Subcutaneous abdominal adipose tissue (tissue), 5 donors: ENCODE measurements around the gene MSRB2.
"Not testable (repeated sequence)": the region's sequence is repeated elsewhere in the genome, so short reads cannot be mapped to it uniquely, and the experiment has no call there.

Source experiments
- H3K27ac ChIP-seq: one replicate; pipeline ENCODE4 v1.7.0; 2013; ENCODE audit warnings: low read depth, mild to moderate bottlenecking, inconsistent platforms, low read length, moderate library complexity
- H3K27me3 ChIP-seq, 5 donors: one replicate each; pipeline ENCODE4 v1.7.0; 2013; ENCODE audit warnings: low read length in 5 of 5, inconsistent platforms in 1 of 5; ENCODE audit not compliant: control insufficient read depth in 5 of 5, insufficient read depth in 4 of 5
- H3K36me3 ChIP-seq, 5 donors: one replicate each; pipeline ENCODE4 v1.7.0; 2013; ENCODE audit warnings: low read length in 5 of 5; ENCODE audit not compliant: control insufficient read depth in 5 of 5, insufficient read depth in 5 of 5
- H3K4me1 ChIP-seq, 5 donors: one replicate each; pipeline ENCODE4 v1.7.0; 2013; ENCODE audit warnings: low read length in 5 of 5, mild to moderate bottlenecking in 3 of 5, moderate library complexity in 1 of 5; ENCODE audit not compliant: control insufficient read depth in 5 of 5, insufficient read depth in 5 of 5
- H3K4me3 ChIP-seq, 5 donors: one replicate each; pipeline ENCODE4 v1.7.0; 2013; ENCODE audit warnings: low read length in 5 of 5, low read depth in 1 of 5
- H3K9ac ChIP-seq, 5 donors: one replicate each; pipeline ENCODE4 v1.7.0; 2013; ENCODE audit warnings: low read length in 5 of 5, mild to moderate bottlenecking in 4 of 5, moderate library complexity in 3 of 5
- H3K9me3 ChIP-seq, 5 donors: one replicate each; pipeline ENCODE4 v1.7.0; 2013; ENCODE audit warnings: low read length in 5 of 5; ENCODE audit not compliant: control insufficient read depth in 5 of 5
- donor health status: healthy.
- donor health status: healthy.
- donor health status: healthy.
- donor health status: healthy.
- donor health status: healthy.

The MSRB2 gene

GRCh38 chr10:23069019-23069815 lies 26.2 kb upstream of the MSRB2 start:
- no peaks in the 10 kb centered on the region for H3K9me3 ChIP-seq
- H3K27ac ChIP-seq = no peak overlapping the region
- H3K4me3 ChIP-seq = no peak overlapping the region
- H3K36me3 ChIP-seq = no peaks in the 10 kb centered on the region
- H3K9ac ChIP-seq = no peak overlapping the region
- no peaks in the 10 kb centered on the region for H3K27me3 ChIP-seq
- H3K4me1 ChIP-seq = peaks cover 6 to 17% (median 10%) of the 10 kb centered on the region in 5 donors

GRCh38 chr10:23070092-23070912 lies 25.1 kb upstream of the MSRB2 start:
- not testable (repeated sequence) for H3K4me3 ChIP-seq, H3K27ac ChIP-seq, H3K9ac ChIP-seq, H3K9me3 ChIP-seq, H3K27me3 ChIP-seq, H3K36me3 ChIP-seq
- peaks cover 6 to 14% (median 7%) of the 10 kb centered on the region in 5 donors for H3K4me1 ChIP-seq

- Histone ChIP-seq H3K27me3 (no peaks in the 10 kb centered on the region), H3K9ac (no peak overlapping the region)
Observed at GRCh38 chr10:23070913-23071218, 24.5 kb upstream of the MSRB2 start.

GRCh38 chr10:23072593-23072992 lies 22.8 kb upstream of the MSRB2 start:
- H3K9me3 ChIP-seq, H3K36me3 ChIP-seq, H3K4me3 ChIP-seq, H3K4me1 ChIP-seq, H3K27ac ChIP-seq, H3K9ac ChIP-seq, H3K27me3 ChIP-seq: not testable (repeated sequence)

More at GRCh38 chr10:23070913-23071218, 24.5 kb upstream of the MSRB2 start:
- Histone ChIP-seq H3K4me1 (peaks cover 1 to 9% (median 2%) of the 10 kb centered on the region in 5 donors), H3K4me3 (no peak overlapping the region), H3K27ac (no peak overlapping the region), H3K9me3 (no peaks in the 10 kb centered on the region), H3K36me3 (no peaks in the 10 kb centered on the region)

- Histone ChIP-seq H3K27ac (no peak overlapping the region), H3K4me1 (peaks cover 0 to 7% (median 0%) of the 10 kb centered on the region in 5 donors), H3K27me3 (peaks cover 0 to 5% (median 3%) of the 10 kb centered on the region in 5 donors), H3K4me3 (no peak overlapping the region), H3K9me3 (no peaks in the 10 kb centered on the region), H3K9ac (no peak overlapping the region), H3K36me3 (no peaks in the 10 kb centered on the region)
Observed at GRCh38 chr10:23073527-23073926, 21.9 kb upstream of the MSRB2 start.

GRCh38 chr10:23075672-23076071 lies 19.7 kb upstream of the MSRB2 start:
- Histone ChIP-seq H3K27me3 (peaks cover 0 to 11% (median 10%) of the 10 kb centered on the region in 5 donors), H3K4me3 (no peak overlapping the region), H3K9me3 (no peaks in the 10 kb centered on the region), H3K9ac (no peak overlapping the region), H3K36me3 (no peaks in the 10 kb centered on the region), H3K27ac (no peak overlapping the region), H3K4me1 (peaks cover 0 to 7% (median 0%) of the 10 kb centered on the region in 5 donors)

- H3K9ac ChIP-seq = no peak overlapping the region
- H3K27me3 ChIP-seq = peaks cover 0 to 12% (median 11%) of the 10 kb centered on the region in 5 donors
- H3K27ac ChIP-seq = no peak overlapping the region
- peaks cover 0 to under 1% (median 0%) of the 10 kb centered on the region in 5 donors for H3K4me1 ChIP-seq
- H3K4me3 ChIP-seq = no peak overlapping the region
- no peaks in the 10 kb centered on the region for H3K9me3 ChIP-seq
- no peaks in the 10 kb centered on the region for H3K36me3 ChIP-seq
Observed at GRCh38 chr10:23078114-23078513, 17.3 kb upstream of the MSRB2 start.

GRCh38 chr10:23079700-23080099 lies 15.7 kb upstream of the MSRB2 start:
- Histone ChIP-seq H3K27ac (no peak overlapping the region), H3K36me3 (no peaks in the 10 kb centered on the region), H3K27me3 (peaks cover 2 to 12% (median 11%) of the 10 kb centered on the region in 5 donors)

GRCh38 chr10:23080262-23080661 lies 15.1 kb upstream of the MSRB2 start:
- Histone ChIP-seq H3K9ac (no peak overlapping the region), H3K27me3 (peaks cover 4 to 12% (median 11%) of the 10 kb centered on the region in 5 donors), H3K4me3 (no peak overlapping the region), H3K9me3 (peaks cover 0 to 3% (median 0%) of the 10 kb centered on the region in 5 donors), H3K27ac (no peak overlapping the region), H3K36me3 (no peaks in the 10 kb centered on the region), H3K4me1 (no peaks in the 10 kb centered on the region)

More at GRCh38 chr10:23079700-23080099, 15.7 kb upstream of the MSRB2 start:
- Histone ChIP-seq H3K9ac (no peak overlapping the region), H3K4me1 (no peaks in the 10 kb centered on the region), H3K4me3 (no peak overlapping the region), H3K9me3 (peaks cover 0 to 1% (median 0%) of the 10 kb centered on the region in 5 donors)

GRCh38 chr10:23081221-23081750 lies 14.1 kb upstream of the MSRB2 start:
- Histone ChIP-seq H3K4me1 (no peaks in the 10 kb centered on the region), H3K27ac (no peak overlapping the region), H3K36me3 (no peaks in the 10 kb centered on the region), H3K9ac (no peak overlapping the region), H3K4me3 (no peak overlapping the region), H3K9me3 (peaks cover 0 to 3% (median 0%) of the 10 kb centered on the region in 5 donors), H3K27me3 (peaks cover 4 to 12% (median 11%) of the 10 kb centered on the region in 5 donors)
